K562 (cell line): ENCODE measurements around the gene ATXN1L. TPM values are rescaled to one million over a fixed set of nuclear protein-coding genes. Genes with fewer than 3 reads are reported as not detected.

Experiments
- AFF1 ChIP-seq, 2 experiments: fragments of 450-650 bp; IDR thresholded peaks; 2 replicates each; pipeline ENCODE4 v1.6.1; 2018; ENCODE audit warnings: mild to moderate bottlenecking in 2 of 2, low read depth in 1 of 2; ENCODE audit not compliant: partially characterized antibody in 2 of 2
- CBFA2T3 ChIP-seq: fragments of 450-650 bp; IDR thresholded peaks from 2 replicates; pipeline ENCODE4 v1.6.1; 2017
- CBX3 ChIP-seq, 2 experiments: IDR thresholded peaks; 1 replicate in 1 of 2; 2 replicates in 1 of 2; pipeline ENCODE4 v1.6.1; 2012; ENCODE audit warnings: inconsistent platforms in 2 of 2, low read length in 2 of 2, borderline replicate concordance in 1 of 2, control low read depth in 1 of 2
- CBX5 ChIP-seq: IDR thresholded peaks from 2 replicates; pipeline ENCODE4 v1.6.1; 2014; ENCODE audit warnings: low read depth, borderline replicate concordance
- DDX20 ChIP-seq: fragments of 450-650 bp; IDR thresholded peaks from 2 replicates; pipeline ENCODE4 v1.6.1; 2016; ENCODE audit warnings: missing genetic modification characterization, low read depth, mild to moderate bottlenecking, missing compliant biosample characterization, moderate library complexity
- EP300 ChIP-seq: IDR thresholded peaks from 2 replicates; pipeline ENCODE4 v1.6.1; 2012; ENCODE audit warnings: low read length, improper control_type of control experiment
- HDAC6 ChIP-seq: IDR thresholded peaks from 2 replicates; pipeline ENCODE4 v1.6.1; 2012; ENCODE audit warnings: low read depth, mild to moderate bottlenecking, control low read depth, inconsistent platforms, low read length, moderate library complexity
- ID3 ChIP-seq, 2 experiments: fragments of 250-450 bp in 1 of 2; fragments of 450-650 bp in 1 of 2; sonication (Bioruptor Pico) in 1 of 2; IDR thresholded peaks; 2 replicates each; pipeline versions ENCODE4 v1.6.1 to v1.8.0; 2016 to 2021; ENCODE audit warnings: mild to moderate bottlenecking in 2 of 2, moderate library complexity in 2 of 2, missing compliant biosample characterization in 1 of 2, missing genetic modification characterization in 1 of 2
- MTA2 ChIP-seq: fragments of 450-650 bp; IDR thresholded peaks from 2 replicates; pipeline ENCODE4 v1.6.1; 2016; ENCODE audit warnings: low read depth
- NBN ChIP-seq: fragments of 450-650 bp; IDR thresholded peaks from 2 replicates; pipeline ENCODE4 v1.6.1; 2016; ENCODE audit warnings: low read depth, mild to moderate bottlenecking
- NONO ChIP-seq, 2 experiments: fragments of 200-400 bp in 1 of 2; fragments of 450-650 bp in 1 of 2; formaldehyde crosslinking in 1 of 2; IDR thresholded peaks; 2 replicates each; pipeline ENCODE4 v1.6.1; 2017; ENCODE audit warnings: low read depth in 2 of 2, mild to moderate bottlenecking in 2 of 2, moderate library complexity in 2 of 2, low read length in 1 of 2
- PHB2 ChIP-seq: fragments of 450-650 bp; IDR thresholded peaks from 2 replicates; pipeline ENCODE4 v1.6.1; 2017; ENCODE audit warnings: low read depth
- RBFOX2 ChIP-seq: fragments of 200-400 bp; formaldehyde crosslinking; IDR thresholded peaks from 2 replicates; pipeline ENCODE4 v1.6.1; 2017; ENCODE audit warnings: low read depth, mild to moderate bottlenecking, low read length, moderate library complexity
- SIX5 ChIP-seq, 2 experiments: IDR thresholded peaks; 2 replicates each; pipeline ENCODE4 v1.6.1; 2011; ENCODE audit warnings: low read length in 2 of 2, borderline replicate concordance in 1 of 2, low read depth in 1 of 2, mild to moderate bottlenecking in 1 of 2, moderate library complexity in 1 of 2; ENCODE audit not compliant: insufficient read depth in 1 of 2
- SREBF1 ChIP-seq: fragments of 150-350 bp; IDR thresholded peaks from 2 replicates; pipeline ENCODE4 v1.6.1; 2014; ENCODE audit warnings: antibody characterized with exemption, low read depth, low read length, borderline replicate concordance
- THRA ChIP-seq: fragments of 450-650 bp; IDR thresholded peaks from 2 replicates; pipeline ENCODE4 v1.6.1; 2017; ENCODE audit warnings: mild to moderate bottlenecking, moderate library complexity
- YY1 ChIP-seq, 3 experiments: IDR thresholded peaks; 2 replicates each; pipeline ENCODE4 v1.6.1; 2011; ENCODE audit warnings: low read length in 2 of 3, mild to moderate bottlenecking in 2 of 3, moderate library complexity in 2 of 3, borderline replicate concordance in 1 of 3, control low read depth in 1 of 3, low read depth in 1 of 3; ENCODE audit not compliant: insufficient read depth in 3 of 3, insufficient replicate concordance in 2 of 3, control insufficient read depth in 1 of 3, insufficient read length in 1 of 3; ENCODE audit errors: extremely low read depth in 1 of 3
- ZNF224 ChIP-seq: sonication (generic); formaldehyde crosslinking; IDR thresholded peaks from 2 replicates; pipeline ENCODE4 v1.8.0; 2022; ENCODE audit warnings: mild to moderate bottlenecking, missing genetic modification reagents
- ZNF3 ChIP-seq: fragments of 250-450 bp; sonication (Bioruptor Pico); IDR thresholded peaks from 2 replicates; pipeline ENCODE4 v1.5.0; 2021; ENCODE audit warnings: mild to moderate bottlenecking, moderate library complexity
- ZNF354B ChIP-seq: fragments of 250-450 bp; sonication (Bioruptor Pico); IDR thresholded peaks from 2 replicates; pipeline ENCODE4 v1.4.0; 2020
- ZNF57 ChIP-seq: fragments of 450-650 bp; formaldehyde crosslinking; IDR thresholded peaks from 2 replicates; pipeline ENCODE4 v1.4.0; 2020; ENCODE audit warnings: mild to moderate bottlenecking, moderate library complexity
- ZNF764 ChIP-seq: fragments of 250-450 bp; sonication (Bioruptor Pico); IDR thresholded peaks from 2 replicates; pipeline ENCODE4 v1.4.0; 2020; ENCODE audit warnings: low read depth, mild to moderate bottlenecking, moderate library complexity
- polyA plus RNA-seq, 8 experiments: library from polyadenylated mRNA; depleted of rRNA in 4 of 8; stranded (reverse) in 5 of 8; unstranded in 3 of 8; fragments of >200 nt; fragmentation: Nextera tagmentation in 2 of 8; fragmentation: Illumina TruSeq in 1 of 8; extraction: Ambion mirVana in 2 of 8; extraction: Trizol in 1 of 8; gene quantifications; 2 replicates each; pipeline versions ENCODE4 v1.2.1 to v1.2.3, GENCODE V29; 2011 to 2014; ENCODE audit warnings: inconsistent platforms in 1 of 8, missing spikeins in 1 of 8
- total RNA-seq, 7 experiments: library from RNA; depleted of rRNA in 6 of 7; stranded (reverse); fragments of >200 nt in 6 of 7; fragmentation: Illumina TruSeq in 2 of 7; extraction: Trizol in 2 of 7; gene quantifications; 2 replicates each; pipeline versions ENCODE4 v1.2.1 to v1.2.3, GENCODE V29; 2011 to 2021; ENCODE audit warnings: low replicate concordance in 1 of 7

The ATXN1L gene
- total and polyA plus RNA-seq, 9 of the 15 experiments (the other 6 are each of a cell fraction or from before 2014, with no cell fraction given), result 1.4 to 11.3 (median 9.3) TPM

GRCh38 chr16:71826533-71827017, 19.2 kb upstream of the ATXN1L start (continued):
- TF ChIP-seq YY1 (IDR thresholded peaks at IDR 0.05; ENCODE audit: borderline replicate concordance in 1 of 3, control insufficient read depth in 1 of 3, extremely low read depth in 1 of 3, insufficient read depth in 3 of 3, insufficient read length in 1 of 3, insufficient replicate concordance in 2 of 3, low read depth in 1 of 3, low read length in 2 of 3) (no peak), CBFA2T3 (peak; percentile 84), NBN (peak; percentile 55; the same call in 1 of the 2 replicates), PHB2 (no peak), CBX5 (no peak), SREBF1 (no peak), CBX3 (IDR thresholded peaks at IDR 0.05; ENCODE audit: borderline replicate concordance in 1 of 2, low read length in 2 of 2) (peak in 1 of 2 experiments; percentile 85; a peak in 2 of 3 replicates), DDX20 (tag) (no peak), ZNF224 (CRISPR knock-in tag) (no peak), ZNF3 (no peak), ZNF764 (CRISPR knock-in tag) (no peak), HDAC6 (no peak), ID3 (CRISPR knock-in tag; IDR thresholded peaks at IDR 0.05) (no peak), ID3 (tag; IDR thresholded peaks at IDR 0.05) (0 out of 2 replicates have a peak, but pooled peaks have one; percentile 13), THRA (no peak), RBFOX2 (no peak), MTA2 (0 out of 2 replicates have a peak, but pooled peaks have one; percentile 20), EP300 (peak; percentile 51; the same call in 1 of the 2 replicates), ZNF57 (no peak), ZNF354B (CRISPR knock-in tag) (no peak), AFF1 (IDR thresholded peaks at IDR 0.05; ENCODE audit: low read depth in 1 of 2, partially characterized antibody in 2 of 2) (peak in 1 of 2 experiments; percentile 33), SIX5 (IDR thresholded peaks at IDR 0.05; ENCODE audit: borderline replicate concordance in 1 of 2, insufficient read depth in 1 of 2, low read depth in 1 of 2, low read length in 2 of 2) (no peak), NONO (IDR thresholded peaks at IDR 0.05; ENCODE audit: low read depth in 2 of 2, low read length in 1 of 2) (no peak)
